ENCODE results near the gene KIFC1. TPM values are rescaled to one million over a fixed set of nuclear protein-coding genes. Genes with fewer than 3 reads are reported as not detected.

Gene KIFC1
- total and polyA plus RNA-seq, 2 of the 4 experiments (the other 2 are of a cell fraction): 33.9 to 40.6 TPM

GRCh38 chr6:33443619-33444504 lies 52.2 kb downstream of the KIFC1 start:
- in situ Hi-C loops (cut with MboI; ENCODE audit: low sequenced_read_pairs): no loop called here
- H4K20me1 ChIP-seq (ENCODE audit: insufficient read depth, low read length): no peaks in the 10 kb centered on the region; the same call in 1 of the 2 replicates
- CTCF ChIA-PET: no interaction called here
- TF ChIP-seq BHLHE40 (IDR thresholded peaks at IDR 0.05; ENCODE audit: low read depth, low read length) (no peak), RCOR1 (IDR thresholded peaks at IDR 0.05; ENCODE audit: insufficient replicate concordance, low read length) (no peak), FOS (IDR thresholded peaks at IDR 0.05; ENCODE audit: low read depth, low read length) (no peak), MXI1 (IDR thresholded peaks at IDR 0.05; ENCODE audit: borderline replicate concordance, low read depth, low read length) (no peak), POLR2A (IDR thresholded peaks at IDR 0.05; ENCODE audit: low read depth, low read length) (no peak), CTCF (conservative IDR thresholded peaks at IDR 0.05; ENCODE audit: low read depth, low read length) (no peak), CHD1 (IDR thresholded peaks at IDR 0.05; ENCODE audit: low read depth, low read length) (no peak), RFX5 (IDR thresholded peaks at IDR 0.05; ENCODE audit: low read depth, low read length) (no peak), NFE2L2 (IDR thresholded peaks at IDR 0.05; ENCODE audit: low read depth, low read length) (no peak), USF2 (IDR thresholded peaks at IDR 0.05; ENCODE audit: low read depth, low read length) (no peak), SMC3 (IDR thresholded peaks at IDR 0.05; ENCODE audit: low read depth, low read length) (no peak), RAD21 (IDR thresholded peaks at IDR 0.05; ENCODE audit: low read length) (no peak), MAFK (IDR thresholded peaks at IDR 0.05; ENCODE audit: low read depth, low read length) (no peak), ELK1 (IDR thresholded peaks at IDR 0.05; ENCODE audit: borderline replicate concordance, low read depth, low read length) (no peak), MAZ (IDR thresholded peaks at IDR 0.05; ENCODE audit: borderline replicate concordance, low read depth, low read length) (no peak)

More at GRCh38 chr6:33443619-33444504, 52.2 kb downstream of the KIFC1 start:
- Histone ChIP-seq H3K36me3 (ENCODE audit: control insufficient read depth, insufficient read depth, low read length) (peaks cover 73% of the 10 kb centered on the region), H2BK5ac (ENCODE audit: low read depth, low read length, poor library complexity, severe bottlenecking) (no peak overlapping the region), H2AK5ac (ENCODE audit: low read depth, low read length) (no peak overlapping the region), H2BK120ac (ENCODE audit: low read depth, low read length) (no peak overlapping the region), H4K5ac (ENCODE audit: low read depth, low read length) (no peak overlapping the region), H3K23ac (ENCODE audit: low read depth, low read length) (no peak overlapping the region), H3K4me1 (ENCODE audit: control insufficient read depth, insufficient read depth, low read length) (no peaks in the 10 kb centered on the region), H2AK9ac (replicated peaks; ENCODE audit: low read depth, low read length, poor library complexity) (no peak overlapping the region), H3K18ac (ENCODE audit: low read depth, low read length) (no peak overlapping the region), H2BK15ac (ENCODE audit: low read depth, low read length) (no peak overlapping the region), H2BK20ac (ENCODE audit: low read depth, low read length) (no peak overlapping the region), H3K14ac (replicated peaks; ENCODE audit: low read depth, low read length) (no peak overlapping the region), H3K4ac (ENCODE audit: low read depth, low read length) (no peak overlapping the region), H4K91ac (ENCODE audit: insufficient read depth, low read depth, low read length) (no peak overlapping the region), H3K27ac (ENCODE audit: insufficient read depth, low read length) (no peak overlapping the region), H3K4me3 (ENCODE audit: insufficient read depth, low read depth, low read length) (no peak overlapping the region), H3K9me1 (ENCODE audit: insufficient read depth, low read length) (no peaks in the 10 kb centered on the region; the same call in 1 of the 2 replicates), H3K27me3 (ENCODE audit: control insufficient read depth, insufficient read depth, low read length) (no peaks in the 10 kb centered on the region), H3K9me3 (ENCODE audit: control insufficient read depth, insufficient read depth, low read length) (no peaks in the 10 kb centered on the region), H4K8ac (ENCODE audit: low read depth in 2 of 2, low read length in 2 of 2) (no peak overlapping the region), H3K56ac (ENCODE audit: extremely low read depth, insufficient read depth, low read length) (no peak overlapping the region), H3K9ac (ENCODE audit: low read depth, low read length) (no peak overlapping the region), H3K79me1 (ENCODE audit: low read depth in 1 of 2, low read length in 2 of 2) (peaks cover under 1 to 2% of the 10 kb centered on the region in 2 experiments; a peak in 2 of 4 replicates), H2AFZ (replicated peaks; ENCODE audit: low read length, poor library complexity) (no peak overlapping the region), H3K4me2 (ENCODE audit: low read depth, low read length) (no peak overlapping the region)
- 87% methylated on average over 3 of the region's 18 CpGs; no CpG with 5 or more reads in 1 of the 2 experiments for WGBS, 2 experiments (ENCODE audit: extremely low coverage in 2 of 2, insufficient read length in 1 of 2)
- no TSS peak for BruUV-seq (replicated peaks)
- dilution Hi-C loops (cut with HindIII; ENCODE audit: low sequenced_read_pairs, unreplicated experiment) (no loop called here), intact Hi-C loops (cut with micrococcal nuclease) (no loop called here)
- POLR2A ChIA-PET (ENCODE audit: unreplicated experiment): no interaction called here
- ATAC-seq (ENCODE audit: low read depth) (no peak), DNase-seq (no peak)
